Measurements from ENCODE around the gene SLC35G2. TPM values are rescaled to one million over a fixed set of nuclear protein-coding genes. Genes with fewer than 3 reads are reported as not detected.

SLC35G2 gene
- total RNA-seq, 1 donor: 8.0 TPM

GRCh38 chr3:136817448-136817847 is 1.5 kb upstream of the SLC35G2 start:
- no peaks in the 10 kb centered on the region for H3K36me3 ChIP-seq (ENCODE audit: insufficient read depth, low read length)
- TF ChIP-seq, protein P1, sequence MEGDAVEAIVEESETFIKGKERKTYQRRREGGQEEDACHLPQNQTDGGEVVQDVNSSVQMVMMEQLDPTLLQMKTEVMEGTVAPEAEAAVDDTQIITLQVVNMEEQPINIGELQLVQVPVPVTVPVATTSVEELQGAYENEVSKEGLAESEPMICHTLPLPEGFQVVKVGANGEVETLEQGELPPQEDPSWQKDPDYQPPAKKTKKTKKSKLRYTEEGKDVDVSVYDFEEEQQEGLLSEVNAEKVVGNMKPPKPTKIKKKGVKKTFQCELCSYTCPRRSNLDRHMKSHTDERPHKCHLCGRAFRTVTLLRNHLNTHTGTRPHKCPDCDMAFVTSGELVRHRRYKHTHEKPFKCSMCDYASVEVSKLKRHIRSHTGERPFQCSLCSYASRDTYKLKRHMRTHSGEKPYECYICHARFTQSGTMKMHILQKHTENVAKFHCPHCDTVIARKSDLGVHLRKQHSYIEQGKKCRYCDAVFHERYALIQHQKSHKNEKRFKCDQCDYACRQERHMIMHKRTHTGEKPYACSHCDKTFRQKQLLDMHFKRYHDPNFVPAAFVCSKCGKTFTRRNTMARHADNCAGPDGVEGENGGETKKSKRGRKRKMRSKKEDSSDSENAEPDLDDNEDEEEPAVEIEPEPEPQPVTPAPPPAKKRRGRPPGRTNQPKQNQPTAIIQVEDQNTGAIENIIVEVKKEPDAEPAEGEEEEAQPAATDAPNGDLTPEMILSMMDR (IDR thresholded peaks at IDR 0.05; ENCODE audit: extremely low read depth, low read depth, low read length): no peak
- no peak overlapping the region for H2AFZ ChIP-seq (ENCODE audit: low read length)
- H4K20me1 ChIP-seq (ENCODE audit: insufficient read depth, low read length): peaks cover 19% of the 10 kb centered on the region
- H3K9me3 ChIP-seq (ENCODE audit: low read depth, low read length): no peaks in the 10 kb centered on the region
- H3K4me1 ChIP-seq (ENCODE audit: insufficient read depth, low read length): peaks cover 15% of the 10 kb centered on the region
- H3K79me2 ChIP-seq (ENCODE audit: insufficient read depth, low read length): peaks cover 26% of the 10 kb centered on the region
- no peak overlapping the region for H3K4me2 ChIP-seq (ENCODE audit: insufficient read depth, low read length)
- no peak overlapping the region for H3K4me3 ChIP-seq (ENCODE audit: insufficient read depth, low read length)
- H3K27ac ChIP-seq (ENCODE audit: low read depth, low read length): peak overlapping the region; percentile 89
- DNase-seq (ENCODE audit: insufficient read length, low spot score, missing footprints): no peak
- no peaks in the 10 kb centered on the region for H3K27me3 ChIP-seq (ENCODE audit: insufficient read depth, low read length)

DNA sequence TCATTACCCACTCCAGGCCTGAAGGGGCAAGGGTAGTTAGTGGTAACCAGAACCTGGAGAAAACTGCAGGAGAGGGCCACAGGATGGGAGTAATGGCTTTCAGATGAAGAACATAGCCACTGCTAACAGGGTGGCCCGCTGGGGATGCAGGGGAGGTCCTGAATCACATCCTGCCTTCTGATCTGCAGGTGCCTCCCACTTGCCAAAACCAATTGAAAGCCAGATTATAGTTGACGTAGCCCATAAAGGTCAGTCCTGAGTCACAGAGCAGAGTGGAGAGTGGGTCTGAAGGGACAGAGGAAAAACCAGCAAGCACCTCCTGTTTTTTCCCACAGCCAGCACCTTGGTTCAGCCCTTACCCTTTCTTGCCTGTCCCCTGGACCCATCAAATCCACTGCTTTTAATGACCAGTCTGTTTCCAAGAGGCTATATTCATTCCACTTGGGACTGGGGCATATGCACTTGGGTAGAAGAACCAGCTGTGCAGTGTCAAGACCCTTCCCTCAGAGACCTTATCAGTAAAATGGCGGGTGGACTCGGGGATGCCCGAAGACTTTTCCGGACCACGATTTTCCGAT is 646 bp upstream of the SLC35G2 start:
- Histone ChIP-seq H3K27ac (ENCODE audit: low read depth, low read length) (peak overlapping the region; percentile 89), H4K20me1 (ENCODE audit: insufficient read depth, low read length) (peaks cover 19% of the 10 kb centered on the region), H3K27me3 (ENCODE audit: insufficient read depth, low read length) (no peaks in the 10 kb centered on the region), H3K4me3 (ENCODE audit: insufficient read depth, low read length) (peak overlapping the region; percentile 81), H3K4me1 (ENCODE audit: insufficient read depth, low read length) (peaks cover 15% of the 10 kb centered on the region), H3K36me3 (ENCODE audit: insufficient read depth, low read length) (no peaks in the 10 kb centered on the region), H3K9me3 (ENCODE audit: low read depth, low read length) (no peaks in the 10 kb centered on the region), H3K4me2 (ENCODE audit: insufficient read depth, low read length) (peak overlapping the region; percentile 92), H2AFZ (ENCODE audit: low read length) (peak overlapping the region; percentile 67), H3K79me2 (ENCODE audit: insufficient read depth, low read length) (peaks cover 35% of the 10 kb centered on the region)
- DNase-seq (ENCODE audit: insufficient read length, low spot score, missing footprints): peak; percentile 76
- TF ChIP-seq, protein P1 (IDR thresholded peaks at IDR 0.05; ENCODE audit: extremely low read depth, low read depth, low read length): peak; percentile 17

DNA sequence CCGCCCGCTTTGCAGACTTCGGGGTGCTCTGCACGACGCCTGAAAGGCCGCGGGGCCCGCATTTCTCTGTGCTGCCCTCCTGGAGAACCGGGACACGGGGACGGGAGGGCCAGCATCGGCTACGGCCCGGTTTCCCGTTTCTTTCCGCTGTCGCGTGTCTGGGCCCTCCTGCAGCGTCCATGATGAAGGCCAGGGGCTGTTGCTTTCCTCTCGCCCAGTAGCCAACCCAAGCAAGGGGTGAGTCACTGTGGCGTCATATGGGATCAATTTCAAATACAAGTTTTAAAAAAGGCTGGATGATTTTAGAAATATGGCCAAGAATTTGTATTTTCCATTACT is 435 bp downstream of the SLC35G2 start:
- H3K9me3 ChIP-seq (ENCODE audit: low read depth, low read length): no peaks in the 10 kb centered on the region
- H4K20me1 ChIP-seq (ENCODE audit: insufficient read depth, low read length): peaks cover 19% of the 10 kb centered on the region
- peak; percentile 95 for DNase-seq (ENCODE audit: insufficient read length, low spot score, missing footprints)
- H3K27me3 ChIP-seq (ENCODE audit: insufficient read depth, low read length): no peaks in the 10 kb centered on the region
- H3K79me2 ChIP-seq (ENCODE audit: insufficient read depth, low read length): peaks cover 44% of the 10 kb centered on the region
- peak overlapping the region; percentile 67 for H2AFZ ChIP-seq (ENCODE audit: low read length)
- peak overlapping the region; percentile 81 for H3K4me3 ChIP-seq (ENCODE audit: insufficient read depth, low read length)
- no peaks in the 10 kb centered on the region for H3K36me3 ChIP-seq (ENCODE audit: insufficient read depth, low read length)
- H3K4me2 ChIP-seq (ENCODE audit: insufficient read depth, low read length): peak overlapping the region; percentile 92
- TF ChIP-seq, protein P1 (IDR thresholded peaks at IDR 0.05; ENCODE audit: extremely low read depth, low read depth, low read length): no peak
- H3K27ac ChIP-seq (ENCODE audit: low read depth, low read length): peak overlapping the region; percentile 89
- peaks cover 15% of the 10 kb centered on the region for H3K4me1 ChIP-seq (ENCODE audit: insufficient read depth, low read length)

- Histone ChIP-seq H3K4me1 (ENCODE audit: insufficient read depth, low read length) (peaks cover 15% of the 10 kb centered on the region), H3K79me2 (ENCODE audit: insufficient read depth, low read length) (peaks cover 50% of the 10 kb centered on the region), H4K20me1 (ENCODE audit: insufficient read depth, low read length) (peaks cover 23% of the 10 kb centered on the region), H3K4me3 (ENCODE audit: insufficient read depth, low read length) (peak overlapping the region; percentile 81), H3K36me3 (ENCODE audit: insufficient read depth, low read length) (no peaks in the 10 kb centered on the region), H3K27me3 (ENCODE audit: insufficient read depth, low read length) (no peaks in the 10 kb centered on the region), H2AFZ (ENCODE audit: low read length) (peak overlapping the region; percentile 67), H3K4me2 (ENCODE audit: insufficient read depth, low read length) (peak overlapping the region; percentile 92), H3K9me3 (ENCODE audit: low read depth, low read length) (no peaks in the 10 kb centered on the region), H3K27ac (ENCODE audit: low read depth, low read length) (peak overlapping the region; percentile 89)
- DNase-seq (ENCODE audit: insufficient read length, low spot score, missing footprints): peak; percentile 72
- TF ChIP-seq, protein P1 (IDR thresholded peaks at IDR 0.05; ENCODE audit: extremely low read depth, low read depth, low read length): no peak
Measured at GRCh38 chr3:136819731-136820679, 1.1 kb downstream of the SLC35G2 start.
